GM21528 (cell line): ENCODE results near the gene DPEP2.
A peak's percentile ranks its signal among the peaks of the same experiment; 100 is the strongest.
"Not testable (repeated sequence)": the region's sequence is repeated elsewhere in the genome, so short reads cannot be mapped to it uniquely, and the experiment has no call there.

Source experiments
- ATAC-seq: cut with Tn5 transposase; IDR thresholded peaks from one replicate; pipeline ENCODE4 v1.9.1; 2021; ENCODE audit warnings: mild to moderate bottlenecking, moderate library complexity; ENCODE audit not compliant: unreplicated experiment, low FRiP score

The DPEP2 gene, protein sequence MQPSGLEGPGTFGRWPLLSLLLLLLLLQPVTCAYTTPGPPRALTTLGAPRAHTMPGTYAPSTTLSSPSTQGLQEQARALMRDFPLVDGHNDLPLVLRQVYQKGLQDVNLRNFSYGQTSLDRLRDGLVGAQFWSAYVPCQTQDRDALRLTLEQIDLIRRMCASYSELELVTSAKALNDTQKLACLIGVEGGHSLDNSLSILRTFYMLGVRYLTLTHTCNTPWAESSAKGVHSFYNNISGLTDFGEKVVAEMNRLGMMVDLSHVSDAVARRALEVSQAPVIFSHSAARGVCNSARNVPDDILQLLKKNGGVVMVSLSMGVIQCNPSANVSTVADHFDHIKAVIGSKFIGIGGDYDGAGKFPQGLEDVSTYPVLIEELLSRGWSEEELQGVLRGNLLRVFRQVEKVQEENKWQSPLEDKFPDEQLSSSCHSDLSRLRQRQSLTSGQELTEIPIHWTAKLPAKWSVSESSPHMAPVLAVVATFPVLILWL

DNA sequence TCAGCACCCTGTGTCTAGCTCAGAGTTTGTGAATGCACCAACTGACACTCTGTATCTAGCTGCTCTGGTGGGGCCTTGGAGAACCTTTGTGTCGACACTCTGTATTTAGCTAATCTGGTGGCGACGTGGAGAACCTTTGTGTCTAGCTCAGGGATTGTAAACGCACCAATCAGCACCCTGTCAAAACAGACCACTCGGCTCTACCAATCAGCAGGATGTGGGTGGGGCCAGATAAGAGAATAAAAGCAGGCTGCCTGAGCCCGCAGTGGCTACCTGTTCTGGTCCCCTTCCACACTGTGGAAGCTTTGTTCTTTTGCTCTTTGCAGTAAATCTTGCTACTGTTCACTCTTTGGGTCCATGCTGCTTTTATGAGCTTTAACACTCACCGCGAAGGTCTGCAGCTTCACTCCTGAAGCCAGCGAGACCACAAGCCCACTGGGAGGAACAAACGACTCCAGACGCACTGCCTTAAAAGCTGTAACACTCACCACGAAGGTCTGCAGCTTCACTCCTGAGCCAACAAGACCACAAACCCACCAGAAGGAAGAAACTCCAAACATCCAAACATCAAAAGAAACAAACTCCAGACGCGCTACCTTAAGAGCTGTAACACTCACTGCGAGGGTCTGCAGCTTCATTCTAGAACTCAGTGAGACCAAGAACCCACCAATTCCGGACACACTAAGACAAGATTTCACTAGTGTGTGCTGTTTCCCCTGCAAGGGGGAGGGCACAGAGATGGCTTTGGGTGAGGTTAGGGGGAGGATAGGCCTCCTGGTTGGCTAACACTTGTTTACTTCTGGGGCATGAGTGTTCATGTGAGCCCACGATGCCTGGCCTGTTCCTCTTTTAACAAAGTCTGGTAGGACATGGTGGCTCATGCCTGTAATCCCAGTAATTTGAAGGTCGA is at the start of gene DPEP2:
TSS of gene DPEP2 (minus strand) at position 706 of the 910 bp plus-strand sequence. CDS start 6,272 bp downstream, outside the sequence.
- ATAC-seq = not testable (repeated sequence)

DNA sequence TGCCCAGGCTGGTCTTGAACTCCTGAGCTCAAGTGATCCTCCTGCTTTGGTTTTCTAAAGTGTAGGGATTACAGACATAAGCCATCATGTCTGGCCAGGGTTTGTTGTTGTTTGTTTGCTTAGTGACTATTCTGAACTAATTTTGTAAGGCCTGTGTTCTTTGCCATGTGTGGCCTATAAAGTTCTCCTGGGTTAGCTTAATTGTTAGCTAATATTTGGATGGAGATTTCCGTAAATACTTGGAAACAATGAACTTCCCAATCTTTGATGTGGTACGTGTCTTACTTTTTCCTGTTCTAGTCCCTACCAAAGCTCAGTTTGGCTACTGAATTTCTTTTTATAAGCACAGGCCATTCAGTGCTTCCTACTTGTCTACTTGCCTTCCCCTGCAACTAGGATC is 48.7 kb upstream of the DPEP2 start:
- ATAC-seq = no peak

DNA sequence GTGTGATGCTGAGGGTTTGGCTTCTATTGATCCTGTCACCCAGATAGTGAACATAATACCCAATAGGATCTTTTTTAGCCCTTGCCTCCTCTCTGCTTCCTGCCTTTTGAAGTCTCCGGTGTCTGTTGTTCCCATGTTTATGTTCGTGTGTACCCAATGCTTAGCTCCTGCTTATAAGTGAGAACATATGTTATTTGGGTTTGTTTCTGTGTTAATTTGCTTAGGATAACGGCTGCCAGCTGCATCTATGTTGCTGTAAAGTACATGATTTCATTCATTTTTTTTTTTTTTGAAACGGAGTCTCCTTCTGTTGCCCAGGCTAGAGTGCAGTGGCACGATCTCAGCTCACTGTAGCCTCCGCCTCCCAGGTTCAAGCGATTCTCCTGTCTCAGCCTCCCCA is 46.8 kb upstream of the DPEP2 start:
- no peak for ATAC-seq

DNA sequence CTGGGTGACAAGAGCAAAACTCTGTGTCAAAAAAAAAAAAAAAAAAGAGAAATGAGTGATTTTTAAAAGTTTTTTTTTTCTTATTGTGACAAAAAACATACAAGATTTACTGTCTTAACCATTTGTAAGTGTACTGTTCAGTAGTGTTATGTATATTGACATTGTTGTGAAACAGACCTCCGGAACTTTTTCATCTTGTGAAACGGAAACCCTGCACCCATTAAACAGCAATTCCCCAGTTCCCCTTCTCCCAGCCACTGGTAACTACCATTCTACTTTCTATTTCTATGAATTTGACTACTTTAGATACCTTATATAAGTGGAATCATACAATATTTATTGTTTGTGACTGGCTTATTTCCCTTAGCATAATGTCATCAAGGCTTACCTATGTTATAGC is 42.5 kb upstream of the DPEP2 start:
- no peak for ATAC-seq

DNA sequence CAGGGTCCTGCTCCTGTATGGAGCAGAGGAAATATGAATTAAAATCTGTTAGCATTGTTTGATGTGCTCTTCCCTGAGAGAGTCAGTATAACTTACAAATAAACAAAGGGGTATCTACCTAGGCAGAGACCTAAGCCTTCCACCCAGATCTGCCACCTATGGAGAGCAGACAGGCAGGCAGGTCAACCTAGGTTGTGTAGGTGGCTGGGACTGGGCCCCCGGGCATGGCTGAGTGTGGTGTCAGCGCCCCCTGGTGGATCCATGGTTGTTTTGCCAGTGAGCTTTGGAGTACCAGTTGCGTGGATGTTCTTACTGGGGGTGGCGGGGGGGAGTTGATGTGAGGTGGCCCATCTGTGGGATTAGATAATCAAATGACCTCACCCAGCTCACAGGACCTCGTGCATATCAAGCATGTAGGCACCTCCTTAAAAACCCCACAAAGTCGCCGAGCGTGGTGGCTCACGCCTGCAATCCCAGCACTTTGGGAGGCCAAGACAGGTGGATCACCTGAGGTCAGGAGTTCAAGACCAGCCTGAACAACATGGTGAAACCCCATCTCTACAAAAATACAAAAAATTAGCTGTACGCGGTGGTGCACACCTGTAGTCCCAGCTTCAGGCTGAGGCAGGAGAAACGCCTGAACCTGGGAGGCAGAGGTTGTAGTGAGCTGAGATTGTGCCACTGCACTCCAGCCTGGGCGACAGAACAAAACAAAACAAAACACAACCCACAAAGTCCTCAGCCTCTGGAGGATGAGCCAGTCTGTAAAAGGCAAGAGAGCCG is 41.4 kb upstream of the DPEP2 start:
- no peak for ATAC-seq

DNA sequence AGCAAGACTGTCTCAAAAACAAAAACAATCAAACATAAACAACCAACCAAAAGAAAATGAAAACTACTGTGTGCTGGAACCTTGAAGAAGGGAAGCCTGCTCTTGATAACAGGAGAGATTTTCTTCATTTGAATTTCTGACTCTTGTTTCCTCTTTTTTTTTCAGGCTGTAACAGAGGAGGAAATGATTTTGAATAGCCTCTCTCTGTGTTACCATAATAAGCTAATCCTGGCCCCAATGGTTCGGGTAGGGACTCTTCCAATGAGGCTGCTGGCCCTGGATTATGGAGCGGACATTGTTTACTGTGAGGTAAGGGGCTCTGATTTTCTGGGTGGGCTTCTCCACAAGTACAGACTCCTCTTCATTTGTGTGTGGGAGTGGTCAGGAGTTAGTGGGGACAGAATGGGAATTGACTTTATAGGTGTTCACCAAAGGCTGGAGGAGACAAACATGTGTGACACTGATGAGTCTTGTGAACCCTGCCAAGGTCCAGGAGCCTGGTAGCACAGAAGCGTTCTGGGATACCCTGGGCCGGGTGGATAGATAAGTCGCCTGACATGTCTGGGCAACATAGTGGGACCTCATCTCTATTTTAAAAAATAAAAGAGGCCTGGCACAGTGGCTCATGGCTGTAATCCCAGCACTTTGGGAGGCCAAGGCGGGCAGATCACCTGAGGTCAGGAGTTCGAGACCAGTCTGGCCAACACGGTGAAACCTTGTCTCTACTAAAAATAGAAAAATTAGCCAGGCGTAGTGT is 38.7 kb upstream of the DPEP2 start:
- no peak for ATAC-seq

DNA sequence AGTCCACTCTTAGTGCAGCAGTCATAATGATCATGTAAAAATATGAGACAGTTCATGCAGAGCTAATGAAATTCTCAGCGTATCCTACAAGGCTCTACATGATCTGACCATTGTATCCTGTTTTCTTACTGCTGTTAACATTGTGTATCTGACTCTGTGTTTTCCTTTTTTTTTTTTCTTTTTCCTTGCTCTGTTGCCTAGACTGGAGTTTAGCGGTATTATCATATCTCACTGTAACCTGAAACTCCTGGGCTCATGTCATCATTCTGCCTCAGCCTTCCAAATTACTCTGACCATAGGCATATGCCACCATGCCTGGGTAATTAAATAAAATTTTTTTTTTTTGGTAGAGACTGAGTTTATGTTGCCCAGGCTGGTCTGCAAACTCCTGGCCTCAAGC is 35.9 kb upstream of the DPEP2 start:
- no peak for ATAC-seq

DNA sequence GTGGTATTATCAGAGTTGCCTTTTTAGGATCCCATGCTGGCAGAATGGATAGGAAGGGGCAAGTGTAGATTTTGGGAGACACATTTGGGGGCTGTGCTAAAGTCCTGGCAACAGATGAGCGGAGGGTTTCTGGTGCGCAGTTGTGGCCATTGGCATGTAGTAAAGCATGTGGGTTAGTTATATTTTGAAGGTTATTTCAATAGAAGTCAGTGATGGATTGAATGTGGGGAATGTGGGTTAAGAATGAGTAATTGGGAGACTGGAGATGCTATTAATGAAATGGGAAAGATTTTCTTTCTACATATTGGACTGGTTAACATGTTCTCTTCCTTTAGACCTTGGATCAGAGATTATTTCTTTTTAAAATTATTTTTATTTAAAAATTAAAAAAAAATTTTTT is 33.8 kb upstream of the DPEP2 start:
- ATAC-seq = no peak

DNA sequence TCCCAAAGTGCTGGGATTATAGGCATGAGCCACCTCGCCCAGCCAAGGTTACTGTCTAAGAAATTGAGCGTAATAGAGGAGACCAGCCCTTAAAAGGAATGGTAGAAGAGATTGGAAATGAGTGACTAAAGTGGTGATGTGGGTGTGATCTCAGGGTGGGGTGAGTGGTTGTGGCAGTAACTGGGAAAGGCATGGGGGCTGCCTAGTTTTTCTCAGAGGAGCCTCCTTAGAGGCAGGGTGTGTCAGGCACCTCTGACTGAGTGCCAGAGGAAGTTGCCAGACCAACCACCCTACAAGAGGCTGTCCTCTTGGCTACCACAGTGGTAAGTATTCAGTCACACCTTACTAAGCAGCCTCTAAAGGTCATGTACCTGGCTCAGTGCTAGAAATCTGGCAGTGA is 32.7 kb upstream of the DPEP2 start:
- ATAC-seq = no peak

DNA sequence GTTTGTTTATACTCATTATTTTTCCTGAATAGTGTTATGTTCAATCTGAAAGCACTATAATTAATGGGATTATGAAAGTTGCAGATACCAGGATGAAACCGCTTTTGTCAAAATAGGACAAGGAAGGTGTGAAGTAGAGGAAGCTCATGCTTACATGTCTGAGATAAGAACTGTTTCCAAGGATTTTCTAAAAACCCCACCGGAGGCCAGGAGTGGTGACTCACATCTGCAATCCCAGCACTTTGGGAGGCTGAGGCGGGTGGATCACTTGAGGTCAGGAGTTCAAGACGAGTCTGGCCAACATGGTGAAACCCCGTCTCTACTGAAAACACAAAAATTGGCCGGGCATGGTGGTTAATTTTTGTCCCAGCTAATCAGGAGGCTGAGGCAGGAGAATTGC is 30.8 kb upstream of the DPEP2 start:
- not testable (repeated sequence) for ATAC-seq

DNA sequence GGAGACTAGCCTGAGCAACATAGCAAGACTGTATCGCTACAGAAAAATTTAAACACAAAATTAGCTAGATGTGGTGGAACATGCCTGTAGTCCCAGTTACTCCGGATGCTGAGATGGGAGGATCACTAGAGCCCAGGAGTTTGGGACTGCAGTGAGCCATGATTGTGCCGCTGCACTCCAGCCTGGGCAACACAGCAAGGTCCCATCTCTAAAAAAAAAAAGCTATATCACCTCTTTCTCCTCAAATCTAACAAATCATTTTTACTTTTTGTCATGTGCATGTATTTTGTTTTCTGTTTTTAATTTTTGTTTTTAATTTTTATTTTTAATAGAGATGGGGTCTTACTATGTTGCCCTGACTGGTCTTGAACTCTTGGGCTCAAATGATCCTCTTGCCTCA is 29.7 kb upstream of the DPEP2 start:
- ATAC-seq = no peak

DNA sequence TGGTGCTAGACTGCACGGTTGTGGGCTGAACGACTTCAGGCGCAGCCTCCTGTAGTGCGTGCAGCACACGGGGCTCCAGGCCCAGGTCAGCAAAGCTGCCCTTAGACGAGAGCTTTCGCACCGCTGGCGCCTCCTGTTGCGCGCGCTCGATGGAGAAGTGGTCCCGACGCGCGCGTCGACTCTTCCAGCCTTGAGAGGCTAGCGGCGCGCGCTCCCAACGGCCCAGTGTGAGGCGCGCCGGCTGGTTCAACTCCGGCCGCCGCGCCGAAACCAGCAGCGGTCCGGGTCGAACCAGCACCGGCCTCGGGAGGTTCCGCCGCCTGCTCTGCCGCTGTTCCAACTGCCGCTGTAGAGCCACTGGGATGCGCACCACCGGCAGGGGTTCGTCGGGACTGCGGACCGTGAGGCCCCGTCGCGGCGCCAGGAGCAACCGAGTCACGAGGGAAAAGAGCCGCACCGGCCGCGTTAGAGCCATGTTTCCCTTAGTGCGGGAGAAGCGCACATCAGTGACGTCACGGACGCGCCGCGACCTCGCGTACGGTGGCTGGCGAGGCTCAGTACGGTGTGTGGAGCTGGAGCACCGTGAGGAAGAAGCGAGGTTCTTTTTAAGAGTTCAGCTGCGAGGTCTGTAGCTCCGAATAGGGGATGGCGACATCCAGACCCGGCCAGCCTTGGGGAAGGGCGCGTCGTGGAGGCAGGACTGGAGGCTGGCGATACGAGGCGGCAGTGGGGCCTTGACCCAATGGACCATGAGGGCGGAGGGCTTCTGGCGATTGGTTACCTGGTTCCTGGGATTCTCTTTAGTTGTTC is 23.6 kb upstream of the DPEP2 start, which contains the start of the genes DDX28 and DUS2:
TSS of gene DDX28 (minus strand) at position 505 of the 810 bp plus-strand sequence. CDS start at position 475, 30 bp downstream.
TSS of gene DUS2 (plus strand) at position 557 of the 810 bp plus-strand sequence. CDS start 14,740 bp downstream, outside the sequence.
- ATAC-seq = peak; percentile 78

DNA sequence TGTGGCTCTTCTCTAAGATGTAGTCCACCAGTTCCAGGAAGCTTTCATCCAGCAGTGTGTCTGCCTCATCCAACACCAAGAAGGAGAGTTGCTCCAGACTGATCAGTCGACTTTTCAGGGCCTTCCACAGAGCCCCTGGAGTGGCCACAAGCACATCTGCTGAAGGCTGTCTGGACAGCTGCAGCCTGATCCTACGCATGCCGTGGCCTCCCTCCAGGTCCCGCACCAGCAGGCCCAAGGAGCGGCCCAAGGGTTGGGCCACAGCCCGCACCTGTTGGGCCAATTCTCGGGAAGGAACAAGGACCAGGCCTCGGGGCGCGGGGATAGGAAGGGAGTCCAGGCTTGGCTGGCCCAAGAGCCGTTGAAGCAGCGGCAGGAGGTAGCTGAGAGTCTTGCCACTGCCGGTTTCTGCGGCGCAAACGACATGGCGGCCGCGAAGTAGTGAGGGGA is 23.0 kb upstream of the DPEP2 start:
- peak; percentile 18 for ATAC-seq

DNA sequence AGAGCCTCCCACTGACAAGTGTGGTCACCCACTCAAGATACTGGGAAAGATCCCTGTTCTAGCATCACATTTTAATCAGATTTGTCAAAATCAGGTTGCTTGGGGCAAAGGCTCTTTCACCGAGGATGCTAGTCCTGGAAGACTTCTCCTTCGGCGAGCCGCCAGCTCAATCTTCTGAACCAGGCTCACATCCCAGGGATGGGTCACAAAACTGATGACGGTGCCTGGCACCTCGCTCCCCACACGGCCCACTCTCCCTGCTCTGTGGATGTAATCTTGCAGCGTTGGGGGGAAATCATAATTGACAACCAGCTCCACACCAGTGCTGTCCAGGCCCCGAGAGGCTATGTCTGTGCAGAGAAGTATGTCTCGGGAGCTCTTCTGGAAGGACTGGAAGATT is 22.2 kb upstream of the DPEP2 start:
- ATAC-seq = no peak

DNA sequence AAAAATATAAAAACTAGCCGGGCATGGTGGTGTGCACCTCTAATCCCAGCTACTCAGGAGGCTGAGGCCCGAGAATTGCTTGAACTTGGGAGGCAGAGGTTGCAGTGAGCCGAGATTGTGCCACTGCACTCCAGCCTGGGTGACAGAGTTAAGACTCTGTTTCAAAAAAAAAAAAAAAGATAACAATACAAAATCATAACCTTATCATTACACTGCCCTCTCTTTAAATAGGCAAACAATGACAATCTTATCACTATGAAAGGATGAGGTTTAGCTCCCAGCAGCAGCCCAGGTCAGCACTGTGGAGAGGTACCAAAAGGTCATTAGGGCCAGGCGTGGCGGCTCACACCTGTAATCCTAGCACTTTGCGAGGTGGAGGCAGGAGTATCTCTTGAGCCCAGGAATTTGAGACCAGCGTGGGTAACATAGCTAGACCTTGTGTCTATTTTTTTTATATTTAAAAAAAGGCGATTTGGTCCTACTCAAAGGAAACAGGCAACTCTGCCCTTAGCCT is 19.9 kb upstream of the DPEP2 start:
- ATAC-seq = no peak

DNA sequence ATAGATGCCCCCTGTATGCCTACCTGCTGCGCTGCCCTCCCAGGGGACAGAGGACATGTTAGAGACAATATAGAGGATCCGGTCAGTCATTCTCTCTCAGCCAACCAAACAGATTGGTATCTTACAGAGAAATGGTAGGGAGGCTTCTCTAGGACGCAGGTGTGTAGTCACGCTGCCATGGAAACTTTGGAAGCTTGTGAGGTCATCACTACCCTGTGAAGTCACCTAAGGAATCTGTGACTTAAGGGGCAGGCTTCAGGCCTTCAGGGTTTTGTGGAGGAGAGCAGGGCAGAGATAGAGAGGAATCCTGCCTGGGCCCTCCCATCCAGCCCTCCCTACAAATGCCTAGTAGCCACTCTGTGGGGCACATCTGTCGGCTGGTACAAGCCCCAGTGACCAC is 16.4 kb upstream of the DPEP2 start, which contains the start of gene DPEP2NB:
TSS of gene DPEP2NB (minus strand) at position 231 of the 400 bp plus-strand sequence. CDS start at position 90, 141 bp downstream.
- no peak for ATAC-seq

DNA sequence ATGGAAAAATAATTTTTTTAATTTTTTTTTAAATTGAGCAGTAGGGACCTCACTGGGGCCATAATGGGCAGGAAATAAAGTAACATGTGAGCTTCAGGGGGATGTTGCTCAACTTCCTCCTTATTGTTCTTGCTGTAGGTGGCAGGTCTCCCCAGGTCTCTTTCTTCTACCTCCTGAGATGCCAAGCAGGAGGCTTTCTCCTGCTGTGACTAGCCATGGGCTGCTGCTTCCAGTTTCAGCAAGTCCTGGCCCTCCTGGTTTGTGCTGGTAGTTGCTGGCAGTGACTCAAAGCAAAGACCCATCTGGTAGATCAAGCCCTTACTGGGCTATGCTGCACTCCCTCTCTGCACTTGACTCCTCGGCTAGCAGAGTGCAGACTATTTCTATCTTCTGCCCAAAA is 14.2 kb upstream of the DPEP2 start:
- ATAC-seq = no peak

DNA sequence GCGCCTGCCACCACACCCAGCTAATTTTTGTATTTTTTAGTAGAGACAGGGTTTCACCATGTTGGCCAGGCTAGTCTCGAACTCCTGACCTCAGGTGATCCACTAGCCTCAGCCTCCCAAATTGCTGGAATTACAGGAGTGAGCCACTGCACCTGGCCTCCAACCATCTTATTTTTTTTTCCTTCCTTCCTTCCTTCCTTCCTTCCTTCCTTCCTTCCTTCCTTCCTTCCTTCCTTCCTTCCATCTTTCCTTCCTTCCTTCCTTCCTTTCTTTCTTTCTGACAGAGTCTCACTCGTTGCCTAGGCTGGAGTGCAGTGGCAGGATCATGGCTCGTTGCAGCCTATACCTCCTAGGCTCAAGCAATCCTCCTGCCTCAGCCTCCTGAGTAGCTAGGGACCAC is 10.6 kb upstream of the DPEP2 start:
- ATAC-seq = not testable (repeated sequence)
